Measurements from ENCODE around the gene WBP11. TPM values are rescaled to one million over a fixed set of nuclear protein-coding genes. Genes with fewer than 3 reads are reported as not detected.

Gene WBP11
- total RNA-seq (ENCODE audit: low replicate concordance) = 86.3 and 134 TPM in 2 replicates
- long read RNA-seq, partial matches to known transcripts = 39 of 49 reads
- long read RNA-seq, other reads (novel, unspliced or antisense) = 10 of 49 reads

DNA sequence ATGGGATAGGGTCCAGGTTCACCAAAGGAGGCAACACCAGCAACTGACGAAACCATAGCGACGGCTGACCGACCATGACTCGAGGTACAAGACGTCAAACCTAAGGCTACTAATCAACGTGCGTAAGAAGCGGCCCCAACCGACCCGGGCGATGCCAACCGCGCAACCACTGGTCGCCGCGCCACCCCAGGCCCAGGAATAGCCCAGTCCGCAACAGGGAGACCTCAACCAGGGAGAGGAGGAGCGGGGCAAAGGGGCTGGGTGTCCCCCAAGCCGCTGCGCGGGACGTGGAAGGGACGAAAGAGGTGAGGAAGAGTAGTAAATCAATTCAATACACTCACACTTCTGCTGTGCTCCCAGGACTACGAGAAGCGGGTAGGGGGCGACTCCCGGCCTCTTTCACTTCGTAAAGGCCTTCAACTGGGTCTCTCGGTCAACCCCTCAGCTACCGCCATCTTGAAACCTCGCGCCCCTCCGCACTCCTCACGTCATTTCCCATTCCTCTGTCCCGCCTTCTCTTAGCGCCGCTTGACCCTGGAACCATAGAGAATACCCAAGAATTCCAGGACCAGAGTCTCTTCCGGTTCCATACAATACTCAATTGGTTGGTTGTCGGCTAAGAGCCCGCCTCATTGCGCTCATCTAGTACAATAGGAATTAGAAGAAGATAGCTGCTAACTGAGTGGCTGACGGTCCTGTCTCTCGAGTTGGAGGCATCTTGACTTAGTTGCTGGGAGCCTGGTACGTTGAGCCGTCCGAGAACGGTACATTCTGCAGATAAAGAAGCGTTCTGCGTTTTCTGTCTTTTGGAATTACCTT is at the start of gene WBP11, which contains the start of gene C12orf60:
Gene WBP11, minus strand, starts transcription at position 468 of the 819 bp plus-strand sequence. CDS start 2,095 bp downstream, outside the sequence.
Gene C12orf60, plus strand, starts transcription at position 660 of the 819 bp plus-strand sequence. CDS start 19,266 bp downstream, outside the sequence.
- H3K4me3 Mint-ChIP-seq = no peak within 1 kb of the TSS
- no peaks in the 10 kb centered on the region for H3K9me3 Mint-ChIP-seq
- H3K4me1 Mint-ChIP-seq (ENCODE audit: unreplicated experiment) = peaks cover 6% of the 10 kb centered on the region
- peaks cover 14% of the 10 kb centered on the region for H3K36me3 Mint-ChIP-seq
- DNase-seq (ENCODE audit: extremely low spot score, unreplicated experiment) = peak; percentile 90
- H3K27ac Mint-ChIP-seq = no peak within 1 kb of the TSS
- TF ChIP-seq, protein P1, sequence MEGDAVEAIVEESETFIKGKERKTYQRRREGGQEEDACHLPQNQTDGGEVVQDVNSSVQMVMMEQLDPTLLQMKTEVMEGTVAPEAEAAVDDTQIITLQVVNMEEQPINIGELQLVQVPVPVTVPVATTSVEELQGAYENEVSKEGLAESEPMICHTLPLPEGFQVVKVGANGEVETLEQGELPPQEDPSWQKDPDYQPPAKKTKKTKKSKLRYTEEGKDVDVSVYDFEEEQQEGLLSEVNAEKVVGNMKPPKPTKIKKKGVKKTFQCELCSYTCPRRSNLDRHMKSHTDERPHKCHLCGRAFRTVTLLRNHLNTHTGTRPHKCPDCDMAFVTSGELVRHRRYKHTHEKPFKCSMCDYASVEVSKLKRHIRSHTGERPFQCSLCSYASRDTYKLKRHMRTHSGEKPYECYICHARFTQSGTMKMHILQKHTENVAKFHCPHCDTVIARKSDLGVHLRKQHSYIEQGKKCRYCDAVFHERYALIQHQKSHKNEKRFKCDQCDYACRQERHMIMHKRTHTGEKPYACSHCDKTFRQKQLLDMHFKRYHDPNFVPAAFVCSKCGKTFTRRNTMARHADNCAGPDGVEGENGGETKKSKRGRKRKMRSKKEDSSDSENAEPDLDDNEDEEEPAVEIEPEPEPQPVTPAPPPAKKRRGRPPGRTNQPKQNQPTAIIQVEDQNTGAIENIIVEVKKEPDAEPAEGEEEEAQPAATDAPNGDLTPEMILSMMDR (conservative IDR thresholded peaks at IDR 0.05) = no peak
- H3K27me3 Mint-ChIP-seq = no peaks in the 10 kb centered on the region

DNA sequence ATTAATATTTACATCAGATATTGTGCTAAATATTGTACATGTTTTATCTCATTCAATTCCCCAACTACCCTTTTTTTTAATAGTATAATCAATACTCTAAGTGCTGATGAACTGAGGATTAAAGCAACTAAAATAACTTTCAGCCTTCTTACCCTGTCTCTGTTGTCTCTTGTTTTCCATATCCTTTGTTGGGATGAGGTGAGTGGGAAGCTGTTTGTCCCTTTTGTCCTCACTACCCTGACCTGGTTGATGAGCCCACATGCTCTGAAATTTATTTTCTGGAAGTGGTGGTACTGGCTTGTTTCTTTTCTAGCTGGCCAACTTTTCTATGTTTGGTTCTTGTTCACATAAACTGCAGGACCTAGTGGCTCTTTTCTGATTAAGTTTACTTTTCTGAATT is 49.6 kb upstream of the WBP11 start:
- Mint-ChIP-seq H3K27ac (no peak overlapping the region), H3K9me3 (peaks cover 12% of the 10 kb centered on the region), H3K4me3 (no peak overlapping the region), H3K36me3 (peaks cover 21% of the 10 kb centered on the region), H3K27me3 (peaks cover 16% of the 10 kb centered on the region), H3K4me1 (ENCODE audit: unreplicated experiment) (peaks cover 35% of the 10 kb centered on the region)
- TF ChIP-seq, protein P1 (conservative IDR thresholded peaks at IDR 0.05) = no peak
- DNase-seq (ENCODE audit: extremely low spot score, unreplicated experiment) = no peak

DNA sequence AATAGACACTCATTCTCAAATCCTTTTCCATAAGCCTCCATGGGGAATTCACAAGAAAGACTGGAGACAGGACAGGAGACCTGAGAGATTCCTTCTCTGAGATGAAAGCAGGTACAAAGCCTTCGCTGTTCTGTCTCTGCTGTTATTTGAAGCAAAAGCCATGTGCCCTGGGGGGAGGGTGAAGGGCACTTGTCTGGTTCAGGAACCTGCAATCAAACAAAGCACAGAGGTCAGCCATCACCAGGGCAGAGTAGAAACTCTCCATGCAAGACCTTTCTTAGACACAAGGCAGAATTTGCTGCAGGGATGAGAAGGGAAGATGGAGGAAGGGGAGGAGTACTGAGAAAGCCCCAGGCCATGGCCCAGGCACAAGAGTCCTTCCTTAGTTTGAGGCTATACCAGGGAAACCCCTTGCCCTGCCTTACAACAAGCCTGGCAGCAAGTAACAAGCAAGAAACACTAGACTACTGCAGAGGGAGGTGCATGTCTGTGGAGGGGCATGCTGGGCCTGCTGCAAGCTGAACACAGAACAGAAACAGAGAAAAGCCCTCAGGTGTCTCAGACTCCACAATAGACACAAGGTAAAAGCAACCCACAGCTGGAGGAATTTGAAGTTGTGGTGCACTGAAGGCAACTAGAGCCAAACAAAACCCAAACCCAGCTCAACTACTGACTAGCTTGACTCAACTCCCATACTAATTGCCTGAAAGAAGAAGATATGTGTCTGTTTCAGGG is 47.8 kb upstream of the WBP11 start:
- DNase-seq (ENCODE audit: extremely low spot score, unreplicated experiment) = no peak
- peaks cover 21% of the 10 kb centered on the region for H3K27me3 Mint-ChIP-seq
- peaks cover 35% of the 10 kb centered on the region for H3K4me1 Mint-ChIP-seq (ENCODE audit: unreplicated experiment)
- H3K4me3 Mint-ChIP-seq = no peak overlapping the region
- peaks cover 9% of the 10 kb centered on the region for H3K36me3 Mint-ChIP-seq
- no peak overlapping the region for H3K27ac Mint-ChIP-seq
- H3K9me3 Mint-ChIP-seq = peaks cover 4% of the 10 kb centered on the region
- TF ChIP-seq, protein P1 (conservative IDR thresholded peaks at IDR 0.05) = no peak

DNA sequence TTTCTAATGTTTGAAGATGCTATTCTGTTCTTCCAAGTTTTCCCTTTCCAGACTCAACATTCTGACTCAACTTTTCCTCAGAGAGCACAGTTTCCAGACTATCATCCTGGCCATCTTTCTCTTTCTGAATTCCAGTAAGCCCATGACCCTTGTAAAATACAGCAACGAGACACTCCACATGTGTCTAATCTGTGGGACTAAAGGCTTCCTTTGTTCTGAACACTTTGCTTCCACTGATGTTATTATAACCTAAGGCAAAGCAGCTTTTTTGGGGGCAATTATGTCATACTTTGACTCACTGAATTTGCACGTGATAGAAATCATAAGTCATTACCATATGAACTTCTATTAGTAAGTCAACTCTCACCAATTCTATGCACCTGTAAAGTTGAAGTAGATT is 46.4 kb upstream of the WBP11 start:
- peak overlapping the region; percentile 6 for H3K27ac Mint-ChIP-seq
- TF ChIP-seq, protein P1 (conservative IDR thresholded peaks at IDR 0.05) = no peak
- H3K27me3 Mint-ChIP-seq = peaks cover 25% of the 10 kb centered on the region
- H3K36me3 Mint-ChIP-seq = peaks cover 9% of the 10 kb centered on the region
- peaks cover 31% of the 10 kb centered on the region for H3K4me1 Mint-ChIP-seq (ENCODE audit: unreplicated experiment)
- DNase-seq (ENCODE audit: extremely low spot score, unreplicated experiment) = no peak
- no peak overlapping the region for H3K4me3 Mint-ChIP-seq
- peaks cover 4% of the 10 kb centered on the region for H3K9me3 Mint-ChIP-seq

DNA sequence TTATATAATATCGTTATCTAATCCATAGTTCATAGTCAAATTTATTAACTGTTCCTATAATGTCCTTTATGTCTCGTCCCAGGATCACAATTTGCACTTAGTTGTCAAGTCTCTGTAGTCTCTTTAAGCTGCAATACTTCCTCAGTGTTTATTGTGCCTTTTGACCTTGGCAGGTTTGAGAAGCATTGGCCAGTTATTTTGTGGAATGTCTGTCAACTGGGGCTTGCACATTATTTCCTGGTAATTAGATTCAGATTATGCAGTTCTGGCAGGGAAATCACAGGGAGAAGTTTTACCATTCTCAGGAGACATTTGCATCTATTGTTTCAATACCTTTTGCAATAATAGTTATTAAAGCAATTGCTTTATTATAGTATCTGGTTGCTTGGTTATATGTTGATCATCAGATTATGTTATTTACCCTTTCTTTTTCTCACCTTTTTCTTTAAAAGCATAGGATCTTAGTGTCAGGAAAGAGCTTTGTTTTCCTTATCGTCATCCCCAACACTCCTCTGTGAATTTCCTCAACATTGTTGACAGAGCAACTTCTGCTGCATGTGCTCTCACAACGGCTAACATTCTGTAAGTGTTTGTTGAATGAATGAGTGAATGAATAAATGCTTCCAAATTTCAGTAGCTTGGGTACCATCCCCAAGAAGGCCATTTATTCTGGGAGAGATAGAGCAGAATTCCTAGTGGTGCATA is 43.8 kb upstream of the WBP11 start:
- Mint-ChIP-seq H3K4me3 (no peak overlapping the region), H3K9me3 (no peaks in the 10 kb centered on the region), H3K27ac (no peak overlapping the region), H3K4me1 (ENCODE audit: unreplicated experiment) (peaks cover 23% of the 10 kb centered on the region), H3K27me3 (peaks cover 25% of the 10 kb centered on the region), H3K36me3 (peaks cover 9% of the 10 kb centered on the region)
- no peak for DNase-seq (ENCODE audit: extremely low spot score, unreplicated experiment)
- TF ChIP-seq, protein P1 (conservative IDR thresholded peaks at IDR 0.05) = no peak
